Raji (cell line): Measurements from ENCODE around the gene ZNF358.

Source experiments
- POLR2A ChIP-seq: IDR thresholded peaks from 2 replicates; pipeline ENCODE4 v1.6.1; 2011; ENCODE audit warnings: low read depth, low read length, control low read depth; ENCODE audit not compliant: insufficient read depth

ZNF358 gene

DNA sequence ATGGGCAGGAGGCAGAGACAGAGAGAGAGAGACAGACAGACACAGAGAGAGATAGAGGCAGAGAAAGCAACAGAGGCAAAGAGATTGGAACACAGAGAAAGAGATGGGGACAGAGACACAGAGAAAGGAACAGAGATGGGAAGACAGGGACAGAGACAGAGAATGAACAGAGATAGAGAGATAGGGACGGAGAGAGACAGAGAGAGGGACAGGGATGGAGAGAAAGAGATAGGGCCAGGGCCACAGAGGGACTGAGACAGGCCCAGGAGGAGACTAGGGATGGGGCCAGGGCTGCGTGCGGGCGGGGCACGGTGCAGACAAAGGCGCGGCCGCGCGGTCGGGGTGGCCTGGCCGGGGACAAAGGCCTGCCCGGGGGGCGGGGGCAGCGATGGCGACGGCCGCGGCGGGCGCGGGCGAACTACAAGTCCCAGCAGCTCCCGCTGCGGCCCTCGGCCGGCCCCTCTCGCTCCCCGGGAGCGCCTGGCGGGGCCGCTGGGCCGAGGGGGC, at the start of gene ZNF358:
Gene ZNF358 (plus strand): TSS at position 459 of the 507 bp plus-strand sequence. CDS start 3,140 bp downstream, outside the sequence.
- no peak for TF ChIP-seq POLR2A

DNA sequence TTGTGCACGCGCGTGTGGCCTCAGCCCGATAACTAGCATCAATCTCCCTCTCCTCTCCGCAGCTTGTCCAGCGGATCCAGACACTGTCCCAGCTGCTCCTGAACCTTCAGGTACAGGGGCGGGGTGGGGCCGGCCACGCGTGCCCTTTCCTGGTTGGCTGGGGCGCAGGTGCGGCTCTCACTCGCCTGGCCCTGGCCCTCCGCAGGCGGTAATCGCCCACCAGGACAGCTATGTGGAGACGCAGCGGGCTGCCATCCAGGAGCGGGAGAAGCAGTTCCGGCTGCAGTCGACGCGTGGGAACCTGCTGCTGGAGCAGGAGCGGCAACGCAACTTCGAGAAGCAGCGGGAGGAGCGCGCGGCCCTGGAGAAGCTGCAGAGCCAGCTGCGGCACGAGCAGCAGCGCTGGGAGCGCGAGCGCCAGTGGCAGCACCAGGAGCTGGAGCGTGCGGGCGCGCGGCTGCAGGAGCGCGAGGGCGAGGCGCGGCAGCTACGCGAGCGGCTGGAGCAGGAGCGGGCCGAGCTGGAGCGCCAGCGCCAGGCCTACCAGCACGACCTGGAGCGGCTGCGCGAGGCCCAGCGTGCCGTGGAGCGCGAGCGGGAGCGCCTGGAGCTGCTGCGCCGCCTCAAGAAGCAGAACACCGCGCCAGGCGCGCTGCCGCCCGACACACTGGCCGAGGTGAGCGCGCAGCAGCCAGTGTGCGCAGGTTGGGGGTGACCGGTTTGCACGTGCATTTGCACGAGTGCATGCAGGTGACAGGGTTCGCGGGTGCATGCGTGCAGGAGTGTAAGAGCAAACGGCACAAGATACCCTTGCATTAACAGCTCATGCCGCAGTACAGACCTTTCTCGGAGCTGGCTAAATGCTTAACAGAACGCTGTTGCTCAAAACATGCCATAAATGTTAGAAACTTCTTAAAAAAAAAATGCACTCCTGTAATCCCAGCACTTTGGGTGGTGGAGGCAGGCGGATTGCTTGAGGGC, 48.6 kb upstream of the ZNF358 start:
- no peak for TF ChIP-seq POLR2A

DNA sequence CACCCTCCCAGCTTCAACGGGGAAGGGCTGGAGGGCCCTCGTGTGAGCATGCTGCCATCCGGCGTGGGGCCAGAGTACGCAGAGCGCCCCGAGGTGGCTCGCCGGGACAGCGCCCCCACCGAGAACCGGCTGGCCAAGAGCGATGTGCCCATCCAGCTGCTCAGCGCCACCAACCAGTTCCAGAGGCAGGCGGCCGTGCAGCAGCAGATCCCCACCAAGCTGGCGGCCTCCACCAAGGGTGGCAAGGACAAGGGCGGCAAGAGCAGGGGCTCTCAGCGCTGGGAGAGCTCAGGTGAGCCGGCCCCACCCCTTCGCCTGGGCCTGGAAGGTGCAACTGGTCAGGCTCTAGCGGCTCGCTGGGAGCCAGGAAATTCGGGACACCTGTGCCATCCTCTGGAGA, 47.1 kb upstream of the ZNF358 start:
- TF ChIP-seq POLR2A: no peak

DNA sequence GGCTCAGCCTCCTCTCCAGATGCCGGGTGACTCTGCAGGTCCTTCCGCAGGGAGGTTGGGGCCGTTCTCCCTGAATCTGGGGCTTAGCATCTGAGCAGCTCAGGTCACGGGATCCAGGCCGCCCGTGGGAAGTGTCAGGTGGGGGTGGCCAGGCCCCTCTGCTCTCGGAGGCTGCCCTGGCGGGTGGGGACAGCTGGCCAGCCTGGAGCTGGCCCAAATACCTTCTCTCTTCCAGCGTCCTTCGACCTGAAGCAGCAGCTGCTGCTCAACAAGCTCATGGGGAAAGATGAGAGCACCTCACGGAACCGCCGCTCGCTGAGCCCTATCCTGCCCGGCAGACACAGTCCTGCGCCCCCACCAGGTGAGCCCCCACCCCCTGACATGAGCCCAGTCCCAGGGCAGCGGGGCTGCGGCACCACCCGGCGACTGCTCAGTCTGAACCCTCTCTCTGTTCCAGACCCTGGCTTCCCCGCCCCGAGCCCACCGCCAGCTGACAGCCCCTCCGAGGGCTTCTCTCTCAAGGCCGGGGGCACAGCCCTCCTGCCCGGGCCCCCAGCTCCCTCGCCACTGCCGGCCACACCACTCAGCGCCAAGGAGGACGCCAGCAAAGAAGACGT, 46.1 kb upstream of the ZNF358 start:
- no peak for TF ChIP-seq POLR2A

DNA sequence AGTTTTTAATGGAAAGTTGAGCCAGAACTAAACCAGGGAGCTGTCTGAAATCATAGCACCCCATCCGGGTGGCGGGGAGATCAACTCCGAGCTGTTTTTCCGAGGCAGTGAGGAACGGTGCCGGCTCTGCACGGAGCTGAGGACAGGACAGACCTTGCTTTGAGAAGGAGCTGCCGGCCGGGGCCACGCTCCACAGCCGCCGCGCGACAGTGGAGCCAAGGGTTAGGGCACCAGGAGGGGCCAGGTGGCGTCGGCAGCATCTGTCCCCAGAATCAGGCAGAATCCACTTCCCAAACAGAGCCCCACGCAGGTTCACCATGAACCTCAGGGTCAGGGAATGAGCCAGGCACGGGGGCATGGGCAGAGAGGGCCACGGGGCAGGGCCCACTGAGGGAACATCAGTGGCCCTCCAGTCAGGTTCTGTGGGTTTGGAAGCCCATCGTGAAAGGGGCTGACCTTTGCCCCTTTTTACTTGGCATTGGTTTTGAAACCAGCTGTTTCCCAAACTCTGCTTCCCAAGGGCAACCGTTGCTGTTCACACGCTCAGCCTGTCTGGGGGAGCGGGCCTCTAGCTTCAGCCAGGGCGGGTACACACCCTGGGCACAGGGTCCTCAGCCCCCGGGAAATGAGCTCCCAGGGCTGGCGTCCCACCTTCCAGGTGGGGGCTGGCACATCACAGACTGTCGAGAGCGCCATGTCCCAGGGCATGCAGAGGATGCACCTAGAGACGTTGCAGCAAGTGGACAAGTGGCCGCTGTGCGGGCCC, 45.2 kb upstream of the ZNF358 start:
- TF ChIP-seq POLR2A: no peak

DNA sequence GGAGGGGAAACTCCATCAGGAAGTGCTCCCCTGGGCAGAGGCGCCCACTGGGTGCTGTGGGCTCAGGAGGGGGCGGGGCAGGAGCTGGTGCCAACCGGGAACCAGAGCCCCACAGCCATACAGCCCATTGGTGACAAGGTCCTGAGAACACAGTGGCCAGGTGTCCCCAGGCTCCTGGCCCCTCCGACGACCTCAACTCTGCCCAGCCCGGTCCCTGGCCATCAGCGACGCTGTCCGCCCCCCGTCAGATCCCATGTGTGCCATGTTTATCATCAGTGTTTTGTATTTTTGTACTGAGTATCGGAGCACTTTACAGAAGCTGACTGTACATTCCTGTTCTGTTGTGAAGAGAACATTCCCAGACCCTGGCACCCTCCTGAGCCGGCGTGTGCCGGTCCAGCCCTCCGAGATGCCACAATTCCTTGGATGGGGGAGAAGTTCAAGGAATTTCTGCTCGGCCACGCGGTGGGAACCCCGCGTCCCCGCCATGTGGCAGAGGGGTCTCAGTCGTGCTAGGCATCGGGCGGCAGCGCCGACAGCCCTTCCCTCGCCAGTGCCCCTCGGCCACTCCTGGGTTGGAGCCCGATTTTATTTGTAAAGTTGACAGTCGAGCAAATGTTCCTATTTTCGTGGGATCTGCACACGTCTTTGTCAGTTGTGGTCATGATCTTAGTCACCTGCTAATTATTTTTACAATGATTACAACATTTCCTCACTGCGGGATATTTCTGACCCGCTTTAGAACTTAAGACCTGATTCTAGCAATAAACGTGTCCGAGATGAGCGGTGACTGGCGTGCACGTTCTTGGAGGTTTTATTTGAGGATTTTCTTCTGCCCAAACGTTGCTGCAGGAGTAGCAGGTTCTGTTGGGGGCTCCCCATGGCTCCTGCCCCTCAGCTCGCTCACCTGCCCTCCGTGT, 43.9 kb upstream of the ZNF358 start:
- TF ChIP-seq POLR2A: no peak

DNA sequence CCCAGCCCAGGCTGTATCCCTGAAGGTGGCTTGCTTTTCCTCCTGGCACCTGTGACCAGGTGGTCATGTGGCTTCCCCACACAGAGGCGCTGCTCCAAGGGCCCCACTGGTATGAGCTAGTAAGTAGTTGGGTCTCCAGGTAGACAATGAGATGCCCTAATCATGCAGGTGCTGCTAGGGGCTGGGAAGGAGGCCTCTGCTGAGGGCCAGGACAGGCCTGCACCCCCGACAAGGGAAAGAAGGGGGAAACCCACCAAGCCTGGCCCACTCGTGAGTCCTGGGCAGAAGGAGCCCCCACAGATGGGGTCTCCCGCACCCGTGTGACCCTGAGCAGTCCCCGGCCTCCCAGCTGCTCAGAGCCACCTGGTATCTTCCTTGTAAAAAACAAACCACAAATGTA, 40.2 kb upstream of the ZNF358 start:
- TF ChIP-seq POLR2A: no peak

DNA sequence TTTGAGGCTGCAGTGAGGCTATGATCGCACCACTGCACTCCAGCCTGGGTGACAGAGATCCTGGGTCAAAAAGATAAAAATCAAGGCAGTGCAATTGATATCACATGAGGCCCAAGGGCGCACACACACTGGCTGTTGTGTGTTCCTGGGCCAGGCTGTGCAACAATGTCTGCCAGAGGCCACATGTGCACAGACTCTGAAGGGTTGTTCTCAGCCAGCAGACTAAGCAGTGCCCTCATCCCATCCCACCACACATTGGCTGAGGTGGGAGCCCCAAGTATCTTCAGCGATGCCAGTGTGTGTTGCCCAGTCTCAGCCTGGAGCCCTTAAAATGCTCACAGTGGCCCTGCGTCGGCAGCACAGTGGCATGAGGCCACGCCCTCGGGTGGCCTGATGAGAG, 39.7 kb upstream of the ZNF358 start:
- TF ChIP-seq POLR2A: no peak

DNA sequence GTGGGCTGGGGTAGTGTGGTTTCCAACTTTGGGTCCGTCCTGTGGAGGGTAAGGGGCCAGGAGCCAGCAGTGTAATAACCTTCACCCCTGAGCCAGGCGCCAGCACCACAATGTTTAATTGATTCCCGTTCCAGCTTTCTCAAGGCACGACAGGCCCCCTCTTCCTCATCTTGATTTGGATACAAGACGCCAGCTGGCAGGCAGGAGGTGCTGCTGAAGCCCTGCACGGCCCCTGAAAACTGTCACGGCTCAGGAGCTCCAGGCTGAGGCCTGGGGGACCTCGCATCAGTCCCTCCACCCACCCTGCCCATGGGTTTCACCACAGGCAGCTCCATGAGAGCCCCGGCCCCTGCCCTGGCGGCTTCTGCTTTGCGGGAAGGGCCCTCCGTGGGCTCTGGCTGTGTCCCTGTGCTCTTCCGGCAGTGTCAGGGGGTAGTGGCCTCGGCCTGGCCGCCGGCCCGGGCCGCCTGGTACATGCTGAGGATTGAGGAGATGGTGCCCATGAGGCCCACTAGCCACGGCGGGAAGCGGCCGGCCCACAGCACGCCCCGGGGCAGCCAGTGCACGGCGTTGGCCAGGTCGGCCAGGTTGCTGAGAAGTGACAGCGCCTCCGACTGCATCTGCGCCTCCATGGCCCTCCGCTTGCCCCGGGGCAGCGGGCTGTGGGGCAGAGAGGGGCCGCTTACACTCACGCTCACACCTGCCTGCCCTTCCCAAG, 39.0 kb upstream of the ZNF358 start:
- TF ChIP-seq POLR2A: no peak

DNA sequence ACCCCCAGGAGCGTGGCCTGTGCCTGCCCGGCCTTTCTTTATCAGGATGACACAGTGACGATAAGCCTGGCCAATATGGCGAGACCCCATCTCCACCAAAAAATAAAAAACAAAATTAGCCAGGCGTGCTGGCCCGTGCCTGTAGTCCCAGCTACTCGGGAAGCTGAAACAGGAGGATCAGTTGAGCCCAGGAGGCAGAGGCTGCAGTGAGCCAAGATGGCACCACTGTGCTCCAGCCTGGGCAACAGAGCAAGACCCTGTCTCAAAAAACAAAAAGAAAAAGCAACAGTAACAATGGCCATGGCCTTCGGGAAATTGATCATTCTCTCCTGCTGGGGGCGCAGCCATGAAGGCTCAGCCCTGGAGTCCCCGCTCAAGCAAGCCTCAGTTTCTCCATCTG, 38.1 kb upstream of the ZNF358 start:
- no peak for TF ChIP-seq POLR2A

DNA sequence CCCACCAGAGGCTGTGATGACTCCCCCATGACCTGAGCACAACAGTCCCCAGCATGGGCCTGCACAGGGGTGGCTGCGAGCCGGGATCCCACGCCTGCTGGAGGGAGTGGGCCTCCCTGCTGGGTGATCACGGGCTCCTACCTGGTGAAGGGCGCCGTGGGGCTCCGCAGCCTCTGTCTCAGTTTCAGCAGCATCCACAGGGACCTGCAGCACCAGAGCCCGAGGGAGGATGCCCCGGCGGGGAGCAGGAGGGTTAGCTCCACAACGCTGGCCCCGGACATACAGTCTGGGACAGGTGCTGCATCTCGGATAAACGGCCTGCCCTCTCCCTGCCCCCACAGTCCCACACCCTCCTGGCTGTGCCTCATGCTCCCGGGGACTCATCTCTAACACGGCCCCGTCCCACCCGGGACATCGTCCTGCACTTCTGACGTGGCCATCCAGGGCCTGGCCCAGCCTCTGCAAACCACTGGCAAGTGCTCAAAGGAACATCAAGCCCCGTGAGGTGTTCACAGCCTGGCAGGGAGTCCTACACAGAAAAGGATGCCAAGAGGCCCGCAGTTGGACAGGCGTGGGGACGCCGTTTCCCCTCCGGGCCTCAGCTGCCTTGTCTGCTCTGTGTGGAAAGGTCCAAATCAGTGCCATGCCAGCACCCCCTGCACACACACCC, 37.6 kb upstream of the ZNF358 start:
- no peak for TF ChIP-seq POLR2A

DNA sequence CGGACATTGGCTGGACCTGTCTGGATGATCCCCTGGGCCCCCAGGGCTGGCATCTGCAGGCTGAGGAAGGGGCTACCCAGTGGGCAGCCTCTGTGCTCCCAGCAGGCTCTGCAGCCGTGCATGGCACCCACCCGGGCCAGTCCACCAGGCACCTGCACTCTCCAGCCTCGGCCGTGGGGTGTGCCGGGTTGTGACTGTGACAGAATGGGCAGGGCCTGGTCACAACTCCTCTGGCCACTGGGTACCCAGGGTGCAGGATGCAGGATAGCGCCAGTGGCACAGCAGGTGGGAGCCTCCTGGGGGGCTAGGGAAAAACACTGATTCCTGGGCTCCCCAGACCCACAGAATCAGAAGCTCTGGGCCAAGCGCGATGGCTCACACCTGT, 37.1 kb upstream of the ZNF358 start:
- TF ChIP-seq POLR2A: no peak

DNA sequence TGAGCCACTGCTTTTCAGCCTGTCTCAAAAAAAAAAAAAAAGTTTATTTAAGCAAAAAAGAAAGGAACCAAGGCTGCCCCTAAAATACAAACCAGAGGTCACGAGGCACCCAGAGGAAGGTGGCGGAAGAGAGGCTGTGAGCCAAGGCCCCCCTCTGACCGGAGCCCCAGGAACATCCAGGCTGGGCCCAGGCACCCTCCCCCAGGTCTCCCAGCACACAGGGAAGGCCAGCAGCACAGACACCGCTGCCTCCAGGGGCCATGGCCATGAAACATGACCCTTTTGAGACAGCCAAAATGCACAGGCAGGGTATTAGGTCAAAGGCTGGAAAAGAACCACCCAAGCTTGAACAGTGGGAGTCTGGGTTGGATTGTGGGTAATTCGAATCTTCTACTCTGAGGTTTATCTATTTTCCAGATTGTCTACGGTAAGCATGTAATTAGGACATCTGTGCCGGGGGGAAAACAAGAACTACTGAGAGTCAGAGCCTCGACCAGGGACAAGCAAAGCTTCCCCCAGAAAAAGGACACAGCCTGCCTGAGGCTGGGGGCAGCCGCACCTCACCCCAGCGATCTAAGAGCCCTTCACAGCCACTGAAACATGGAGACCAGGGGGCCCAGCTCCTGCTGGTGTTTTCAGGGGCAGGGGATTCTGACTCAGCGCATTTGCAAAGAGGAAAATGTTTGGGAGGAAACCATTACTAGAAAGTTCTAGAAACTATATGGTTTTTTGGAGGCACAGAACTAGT, 35.5 kb upstream of the ZNF358 start:
- TF ChIP-seq POLR2A: no peak

DNA sequence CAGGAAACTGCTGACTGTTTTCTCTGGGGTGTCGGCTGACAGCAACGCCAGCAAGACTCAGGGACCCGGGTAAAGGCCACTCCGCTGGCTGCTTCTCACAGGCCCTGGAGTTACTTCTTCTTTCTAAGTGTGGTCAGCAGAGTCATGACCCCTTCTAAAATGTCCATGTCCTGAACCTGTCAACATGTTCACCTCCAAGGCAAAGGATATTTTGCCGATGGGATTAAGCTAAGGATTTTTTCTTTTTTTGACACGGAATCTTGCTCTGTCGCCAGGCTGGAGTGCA, 35.0 kb upstream of the ZNF358 start:
- no peak for TF ChIP-seq POLR2A
